K562 (cell line): ENCODE measurements around the gene PSEN1. TPM values are rescaled to one million over a fixed set of nuclear protein-coding genes. Genes with fewer than 3 reads are reported as not detected.

ENCODE experiments used
- BRCA1 ChIP-seq, 2 experiments: fragments of 450-650 bp in 1 of 2; sonication (generic) in 1 of 2; formaldehyde crosslinking in 1 of 2; IDR thresholded peaks; 2 replicates each; pipeline versions ENCODE4 v1.5.0 to v1.6.1; 2017 to 2020; ENCODE audit warnings: mild to moderate bottlenecking in 1 of 2, missing genetic modification reagents in 1 of 2
- CBX2 ChIP-seq: fragments of 200-600 bp; sonication (generic); IDR thresholded peaks from one replicate; pipeline ENCODE4 v1.6.1; 2012; ENCODE audit warnings: mild to moderate bottlenecking, low read length, inconsistent platforms; ENCODE audit not compliant: insufficient read depth, poor library complexity, severe bottlenecking
- ETS2 ChIP-seq: IDR thresholded peaks from 2 replicates; pipeline ENCODE4 v1.6.1; 2016; ENCODE audit warnings: borderline replicate concordance, missing genetic modification characterization, mild to moderate bottlenecking, moderate library complexity, missing compliant biosample characterization; ENCODE audit not compliant: poor library complexity, severe bottlenecking
- ETV1 ChIP-seq: fragments of 450-650 bp; conservative IDR thresholded peaks from 2 replicates; pipeline ENCODE4 v1.6.1; 2016; ENCODE audit warnings: missing genetic modification characterization, control low read depth, low read depth, missing compliant biosample characterization
- ETV5 ChIP-seq: sonication (generic); formaldehyde crosslinking; IDR thresholded peaks from 2 replicates; pipeline ENCODE4 v1.4.0; 2020; ENCODE audit warnings: low read depth, mild to moderate bottlenecking, missing genetic modification reagents
- FOXA1 ChIP-seq: fragments of 450-650 bp; IDR thresholded peaks from 2 replicates; pipeline ENCODE4 v1.6.1; 2016; ENCODE audit warnings: mild to moderate bottlenecking, borderline replicate concordance
- GATA2 ChIP-seq: sonication (generic); formaldehyde crosslinking; IDR thresholded peaks from 2 replicates; pipeline ENCODE4 v1.4.0; 2020; ENCODE audit warnings: mild to moderate bottlenecking, missing genetic modification reagents
- HDAC6 ChIP-seq: IDR thresholded peaks from 2 replicates; pipeline ENCODE4 v1.6.1; 2012; ENCODE audit warnings: low read depth, mild to moderate bottlenecking, control low read depth, inconsistent platforms, low read length, moderate library complexity
- HMG20A ChIP-seq: fragments of 450-650 bp; formaldehyde crosslinking; conservative IDR thresholded peaks from 2 replicates; pipeline ENCODE4 v1.4.0; 2020; ENCODE audit warnings: mild to moderate bottlenecking, mixed read lengths
- PATZ1 ChIP-seq: fragments of 250-450 bp; sonication (Bioruptor Pico); IDR thresholded peaks from 2 replicates; pipeline ENCODE4 v1.5.0; 2020; ENCODE audit warnings: mild to moderate bottlenecking, borderline replicate concordance
- PHF8 ChIP-seq: fragments of 200-600 bp; sonication (generic); IDR thresholded peaks from 2 replicates; pipeline ENCODE4 v1.6.1; 2012; ENCODE audit warnings: mixed run types, mild to moderate bottlenecking, inconsistent platforms, low read length, moderate library complexity, borderline replicate concordance
- YY1 ChIP-seq, 3 experiments: IDR thresholded peaks; 2 replicates each; pipeline ENCODE4 v1.6.1; 2011; ENCODE audit warnings: low read length in 2 of 3, mild to moderate bottlenecking in 2 of 3, moderate library complexity in 2 of 3, borderline replicate concordance in 1 of 3, control low read depth in 1 of 3, low read depth in 1 of 3; ENCODE audit not compliant: insufficient read depth in 3 of 3, insufficient replicate concordance in 2 of 3, control insufficient read depth in 1 of 3, insufficient read length in 1 of 3; ENCODE audit errors: extremely low read depth in 1 of 3
- ZFP1 ChIP-seq: fragments of 450-650 bp; formaldehyde crosslinking; IDR thresholded peaks from 2 replicates; pipeline ENCODE4 v1.4.0; 2020; ENCODE audit warnings: mild to moderate bottlenecking, mixed read lengths
- ZFX ChIP-seq: sonication (generic); formaldehyde crosslinking; IDR thresholded peaks from 2 replicates; pipeline ENCODE4 v1.8.0; 2022; ENCODE audit warnings: mild to moderate bottlenecking, missing genetic modification reagents, moderate library complexity
- ZNF318 ChIP-seq, 2 experiments: fragments of 450-650 bp; IDR thresholded peaks; 2 replicates each; pipeline ENCODE4 v1.6.1; 2016; ENCODE audit warnings: mild to moderate bottlenecking in 2 of 2, borderline replicate concordance in 1 of 2, low read depth in 1 of 2, moderate library complexity in 1 of 2
- polyA plus RNA-seq, 8 experiments: library from polyadenylated mRNA; depleted of rRNA in 4 of 8; stranded (reverse) in 5 of 8; unstranded in 3 of 8; fragments of >200 nt; fragmentation: Nextera tagmentation in 2 of 8; fragmentation: Illumina TruSeq in 1 of 8; extraction: Ambion mirVana in 2 of 8; extraction: Trizol in 1 of 8; gene quantifications; 2 replicates each; pipeline versions ENCODE4 v1.2.1 to v1.2.3, GENCODE V29; 2011 to 2014; ENCODE audit warnings: inconsistent platforms in 1 of 8, missing spikeins in 1 of 8
- total RNA-seq, 7 experiments: library from RNA; depleted of rRNA in 6 of 7; stranded (reverse); fragments of >200 nt in 6 of 7; fragmentation: Illumina TruSeq in 2 of 7; extraction: Trizol in 2 of 7; gene quantifications; 2 replicates each; pipeline versions ENCODE4 v1.2.1 to v1.2.3, GENCODE V29; 2011 to 2021; ENCODE audit warnings: low replicate concordance in 1 of 7

The PSEN1 gene
- total and polyA plus RNA-seq, 9 of the 15 experiments (the other 6 are each of a cell fraction or from before 2014, with no cell fraction given), result 6.5 to 25.2 (median 14.3) TPM

- TF ChIP-seq ETV5 (CRISPR knock-in tag) (no peak), BRCA1 (IDR thresholded peaks at IDR 0.05) (no peak), BRCA1 (CRISPR knock-in tag; IDR thresholded peaks at IDR 0.05) (no peak), GATA2 (CRISPR knock-in tag) (no peak), ZFP1 (CRISPR knock-in tag) (no peak), ZNF318 (IDR thresholded peaks at IDR 0.05; ENCODE audit: borderline replicate concordance in 1 of 2, low read depth in 1 of 2) (no peak), YY1 (IDR thresholded peaks at IDR 0.05; ENCODE audit: borderline replicate concordance in 1 of 3, control insufficient read depth in 1 of 3, extremely low read depth in 1 of 3, insufficient read depth in 3 of 3, insufficient read length in 1 of 3, insufficient replicate concordance in 2 of 3, low read depth in 1 of 3, low read length in 2 of 3) (peak in 1 of 3 experiments; percentile 16), ZFX (peak; percentile 93), FOXA1 (no peak), PHF8 (peak; percentile 75; the same call in 1 of the 2 replicates), HDAC6 (no peak), HMG20A (no peak), PATZ1 (CRISPR knock-in tag) (no peak), ETS2 (tag) (no peak), ETV1 (tag) (0 out of 2 replicates have a peak, but pooled peaks have one; percentile 24), CBX2 (no peak)
Measured at GRCh38 chr14:73136387-73137225, at the start of gene PSEN1 (continued).
